GM12873 (cell line): ENCODE results near the gene RNASE11.

ENCODE experiments used
- TF ChIP-seq, protein P1 (sequence below): IDR thresholded peaks from 2 replicates; pipeline ENCODE4 v1.5.1; 2012; ENCODE audit warnings: low read depth, mild to moderate bottlenecking, moderate library complexity, low read length, control low read depth; ENCODE audit not compliant: insufficient read depth; ENCODE audit errors: missing control alignments

Gene RNASE11

DNA sequence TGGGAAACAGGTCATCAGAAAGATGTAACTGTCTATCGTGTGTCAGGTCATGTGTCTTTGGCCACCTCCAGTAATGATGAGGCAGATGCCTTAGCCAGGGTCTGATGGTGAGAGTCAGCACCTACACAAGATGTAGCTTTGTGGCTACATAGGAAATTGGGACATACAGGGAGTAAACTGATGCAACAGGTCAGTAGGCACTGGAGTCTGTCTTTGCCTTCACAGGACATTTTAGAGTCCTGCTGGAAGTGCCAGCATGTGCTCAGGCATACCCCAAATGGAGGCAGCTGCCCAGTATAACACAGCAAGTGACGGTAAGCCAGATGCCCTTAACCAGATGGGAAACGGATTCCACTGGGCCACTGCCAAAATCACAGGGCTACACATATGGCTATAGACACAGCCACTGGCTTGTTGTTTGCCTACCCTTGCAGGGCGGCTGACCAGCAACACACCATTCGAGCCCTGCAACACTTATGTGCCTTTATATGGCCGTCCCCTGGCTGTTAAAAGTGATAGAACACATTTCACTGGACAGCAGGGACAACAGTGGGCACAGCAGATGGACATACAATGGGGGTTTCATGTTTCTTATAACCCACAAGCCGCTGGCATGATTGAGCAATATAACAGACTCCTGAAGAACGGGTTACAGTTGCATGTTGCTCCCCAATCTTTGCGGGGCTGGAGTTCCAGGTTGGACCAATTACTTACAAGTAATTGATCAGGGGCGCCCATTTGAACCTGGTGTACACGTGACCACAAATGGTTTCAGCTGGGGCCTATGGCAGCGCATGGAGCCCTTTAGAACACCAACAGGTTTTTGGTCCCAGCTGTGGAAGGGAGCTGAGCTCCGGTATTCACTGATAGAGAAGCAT, 16.3 kb upstream of the RNASE11 start:
- TF ChIP-seq, protein P1, sequence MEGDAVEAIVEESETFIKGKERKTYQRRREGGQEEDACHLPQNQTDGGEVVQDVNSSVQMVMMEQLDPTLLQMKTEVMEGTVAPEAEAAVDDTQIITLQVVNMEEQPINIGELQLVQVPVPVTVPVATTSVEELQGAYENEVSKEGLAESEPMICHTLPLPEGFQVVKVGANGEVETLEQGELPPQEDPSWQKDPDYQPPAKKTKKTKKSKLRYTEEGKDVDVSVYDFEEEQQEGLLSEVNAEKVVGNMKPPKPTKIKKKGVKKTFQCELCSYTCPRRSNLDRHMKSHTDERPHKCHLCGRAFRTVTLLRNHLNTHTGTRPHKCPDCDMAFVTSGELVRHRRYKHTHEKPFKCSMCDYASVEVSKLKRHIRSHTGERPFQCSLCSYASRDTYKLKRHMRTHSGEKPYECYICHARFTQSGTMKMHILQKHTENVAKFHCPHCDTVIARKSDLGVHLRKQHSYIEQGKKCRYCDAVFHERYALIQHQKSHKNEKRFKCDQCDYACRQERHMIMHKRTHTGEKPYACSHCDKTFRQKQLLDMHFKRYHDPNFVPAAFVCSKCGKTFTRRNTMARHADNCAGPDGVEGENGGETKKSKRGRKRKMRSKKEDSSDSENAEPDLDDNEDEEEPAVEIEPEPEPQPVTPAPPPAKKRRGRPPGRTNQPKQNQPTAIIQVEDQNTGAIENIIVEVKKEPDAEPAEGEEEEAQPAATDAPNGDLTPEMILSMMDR: no peak

DNA sequence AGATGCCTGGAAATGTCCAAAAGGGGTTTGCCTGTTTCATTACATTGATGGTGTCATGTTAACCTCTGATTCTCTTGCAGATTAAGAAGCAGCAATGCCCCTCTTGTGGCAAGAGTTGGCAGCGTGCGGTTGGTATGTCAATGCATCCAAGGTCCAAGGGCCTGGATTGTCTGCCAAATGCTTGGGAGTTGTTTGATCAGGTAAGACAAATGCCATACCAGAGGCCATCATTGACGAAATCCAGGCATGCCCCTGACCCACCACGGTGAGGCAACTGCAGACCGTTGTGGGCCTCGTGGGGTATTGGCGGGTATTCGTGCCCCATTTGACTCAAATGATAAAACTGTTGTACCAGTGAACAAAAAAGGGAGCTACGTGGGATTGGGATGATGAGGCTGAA, 14.8 kb upstream of the RNASE11 start:
- TF ChIP-seq, protein P1: no peak

DNA sequence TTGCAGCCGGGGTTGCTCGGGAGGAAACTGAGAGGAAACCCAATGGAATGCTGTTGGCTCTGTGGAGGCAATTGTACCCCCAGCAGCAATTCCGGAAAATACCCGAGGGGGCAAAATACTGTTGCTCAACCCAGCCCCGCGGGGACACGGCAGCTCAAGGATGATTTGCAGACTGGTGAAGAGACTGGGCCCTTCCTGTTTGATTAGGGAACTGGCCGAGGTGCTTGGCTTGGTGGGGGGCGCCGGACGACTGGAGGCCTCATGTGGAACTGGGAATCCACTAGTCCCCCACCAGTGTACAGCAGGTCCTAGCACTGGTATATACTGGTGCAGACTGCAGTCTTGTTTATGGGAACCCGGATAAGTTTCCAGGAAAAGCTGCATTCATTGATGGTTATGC, 13.7 kb upstream of the RNASE11 start:
- TF ChIP-seq, protein P1: no peak

DNA sequence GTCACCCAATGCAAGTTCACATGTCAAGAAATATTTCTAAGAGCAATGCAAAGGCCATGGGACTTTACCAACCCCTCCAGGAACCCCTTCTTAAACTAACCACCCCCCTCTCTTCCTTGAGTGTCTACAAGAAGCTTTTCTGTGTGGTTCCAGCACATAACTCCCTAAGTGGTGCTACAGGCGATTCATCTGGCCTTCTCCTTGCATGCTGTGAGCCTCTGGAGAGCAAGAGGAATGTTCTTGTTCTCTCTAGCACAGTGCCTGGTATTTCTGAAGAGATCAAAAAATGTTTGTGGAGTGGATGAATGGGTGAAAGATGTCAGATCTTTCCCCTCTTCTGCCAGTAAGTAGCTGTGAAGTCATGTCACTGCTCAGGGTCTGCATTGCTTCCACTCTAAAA, 9.3 kb upstream of the RNASE11 start:
- TF ChIP-seq, protein P1: no peak

DNA sequence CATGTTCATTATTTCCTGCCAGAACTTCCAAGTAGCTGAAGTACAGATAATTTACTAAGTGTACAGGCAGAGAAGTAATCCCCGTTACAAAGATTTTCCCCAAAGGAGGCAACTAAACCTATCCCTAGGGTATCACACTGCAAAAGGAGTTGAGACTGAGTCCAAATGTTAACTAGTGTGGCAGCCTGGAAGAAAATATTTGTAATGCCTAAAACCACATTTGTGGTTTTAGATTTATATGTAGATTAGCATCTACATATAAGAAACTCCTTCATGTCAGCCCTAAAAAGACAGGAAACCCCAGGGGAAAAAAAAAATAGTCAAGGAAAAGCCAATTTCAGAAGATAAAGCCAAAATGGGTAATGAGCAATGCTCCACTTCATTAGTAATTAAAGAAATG, 4.8 kb upstream of the RNASE11 start:
- TF ChIP-seq, protein P1: no peak

DNA sequence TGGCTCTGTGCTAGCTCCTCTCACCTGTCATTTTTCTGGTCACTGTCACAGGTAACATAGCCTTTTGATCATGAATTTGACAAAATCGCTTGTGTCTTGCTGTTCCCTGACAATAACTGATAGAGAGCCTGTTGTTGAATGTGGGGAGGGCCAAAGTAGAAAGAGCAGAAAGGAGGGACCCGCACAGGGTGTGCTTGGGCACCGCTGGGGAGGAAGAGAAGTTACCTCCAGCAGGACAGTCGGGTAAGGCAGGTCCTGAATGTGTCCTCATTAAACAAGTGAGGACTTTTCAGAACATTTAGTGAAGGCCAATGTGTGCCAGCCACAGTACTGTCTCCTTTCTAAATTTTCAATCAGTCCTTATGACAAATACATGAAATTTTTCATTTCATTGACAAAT, 3.4 kb upstream of the RNASE11 start, which contains the start of gene RNASE12:
Gene RNASE12, minus strand, starts transcription at position 142 of the 400 bp plus-strand sequence. CDS start 653 bp downstream, outside the sequence.
- TF ChIP-seq, protein P1: no peak

DNA sequence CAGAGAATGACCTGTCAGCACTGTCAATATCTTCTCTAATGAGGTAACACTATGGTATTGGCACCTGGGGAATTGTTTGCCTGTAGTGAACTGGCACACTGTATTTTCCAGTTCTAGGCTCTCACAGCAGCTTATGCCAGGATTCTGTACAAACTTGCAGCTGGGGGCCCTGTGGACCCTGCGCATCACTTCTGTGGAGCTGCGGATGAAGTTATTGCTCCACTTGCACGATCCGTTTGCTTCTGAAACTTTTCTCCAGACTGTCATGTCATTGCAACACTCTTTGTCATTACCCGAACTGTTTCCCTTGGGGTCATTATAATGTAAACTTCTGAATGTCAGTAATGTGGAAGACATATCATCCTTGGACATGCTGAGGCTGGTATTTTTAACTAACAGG, 3.9 kb downstream of the RNASE11 start:
- TF ChIP-seq, protein P1: no peak
